ENCODE results near the gene ODAD3.

- no peak for TF ChIP-seq CTCF (IDR thresholded peaks at IDR 0.05)
- TF ChIP-seq POLR2A (IDR thresholded peaks at IDR 0.05): no peak
Measured at GRCh38 chr19:11379857-11380350, 55.0 kb downstream of the ODAD3 start.

All from lower leg skin (tissue), 3 donors.